ENCODE data around the gene CDH13. TPM values are rescaled to one million over a fixed set of nuclear protein-coding genes. Genes with fewer than 3 reads are reported as not detected.

The CDH13 gene
- total RNA-seq, 1 donor from 2014 or later, result not detected

DNA sequence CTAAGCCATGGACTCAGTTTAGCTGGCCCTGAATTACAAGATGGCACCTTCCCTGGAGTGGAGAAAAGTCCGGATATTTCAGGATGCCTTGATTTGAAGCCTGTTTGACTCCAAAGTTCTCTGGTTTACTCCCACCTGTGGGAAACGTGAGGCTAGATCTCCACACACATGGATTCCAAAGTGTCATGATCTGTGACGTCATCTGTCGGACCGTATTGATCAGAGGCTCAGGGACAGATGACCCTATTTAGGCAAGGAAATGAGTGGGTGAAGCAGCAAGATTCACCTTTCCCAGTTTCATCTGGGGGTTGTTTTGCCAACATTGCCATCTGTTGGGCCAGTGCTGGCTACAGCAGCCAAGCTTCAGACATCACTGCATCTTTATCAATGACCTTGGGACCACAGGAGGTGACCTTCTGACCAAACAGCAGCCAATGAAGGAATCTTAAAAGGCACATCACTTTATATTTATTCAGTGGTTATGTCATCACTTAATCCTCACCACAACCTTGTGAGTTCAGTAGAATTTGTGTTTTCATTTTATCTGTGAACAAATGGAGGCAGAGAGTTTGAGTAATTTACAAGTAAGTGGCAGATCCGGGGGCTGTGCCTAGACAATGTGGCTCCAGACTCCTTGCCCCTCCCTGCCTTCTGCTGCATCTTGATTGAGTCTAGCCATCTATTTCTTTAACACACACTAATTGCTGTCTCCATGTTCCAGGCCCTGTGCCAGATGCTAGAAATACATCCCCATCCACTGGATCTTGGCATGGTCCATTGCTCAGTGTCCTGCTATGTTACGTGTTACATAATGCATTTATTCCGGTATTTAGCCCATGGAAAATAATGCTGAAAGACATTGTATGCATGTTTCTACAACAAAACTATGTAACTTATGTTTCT is 1.5 kb upstream of the CDH13 start:
- H3K27me3 Mint-ChIP-seq, result peaks cover 40% of the 10 kb centered on the region
- DNase-seq, result no peak
- no peaks in the 10 kb centered on the region for H3K4me1 Mint-ChIP-seq
- intact Hi-C loops (cut with micrococcal nuclease), result no loop called here
- TF ChIP-seq, protein P1, sequence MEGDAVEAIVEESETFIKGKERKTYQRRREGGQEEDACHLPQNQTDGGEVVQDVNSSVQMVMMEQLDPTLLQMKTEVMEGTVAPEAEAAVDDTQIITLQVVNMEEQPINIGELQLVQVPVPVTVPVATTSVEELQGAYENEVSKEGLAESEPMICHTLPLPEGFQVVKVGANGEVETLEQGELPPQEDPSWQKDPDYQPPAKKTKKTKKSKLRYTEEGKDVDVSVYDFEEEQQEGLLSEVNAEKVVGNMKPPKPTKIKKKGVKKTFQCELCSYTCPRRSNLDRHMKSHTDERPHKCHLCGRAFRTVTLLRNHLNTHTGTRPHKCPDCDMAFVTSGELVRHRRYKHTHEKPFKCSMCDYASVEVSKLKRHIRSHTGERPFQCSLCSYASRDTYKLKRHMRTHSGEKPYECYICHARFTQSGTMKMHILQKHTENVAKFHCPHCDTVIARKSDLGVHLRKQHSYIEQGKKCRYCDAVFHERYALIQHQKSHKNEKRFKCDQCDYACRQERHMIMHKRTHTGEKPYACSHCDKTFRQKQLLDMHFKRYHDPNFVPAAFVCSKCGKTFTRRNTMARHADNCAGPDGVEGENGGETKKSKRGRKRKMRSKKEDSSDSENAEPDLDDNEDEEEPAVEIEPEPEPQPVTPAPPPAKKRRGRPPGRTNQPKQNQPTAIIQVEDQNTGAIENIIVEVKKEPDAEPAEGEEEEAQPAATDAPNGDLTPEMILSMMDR (IDR thresholded peaks at IDR 0.05), result no peak
- no peak for ATAC-seq (ENCODE audit: low read depth)
- no peaks in the 10 kb centered on the region for H3K9me3 Mint-ChIP-seq
- ChIA-PET CTCF (no interaction called here), POLR2A (no interaction called here)
- no peak overlapping the region for H3K4me3 Mint-ChIP-seq
- H3K36me3 Mint-ChIP-seq (ENCODE audit: low read depth), result no peaks in the 10 kb centered on the region
- H3K27ac Mint-ChIP-seq, result no peak overlapping the region

DNA sequence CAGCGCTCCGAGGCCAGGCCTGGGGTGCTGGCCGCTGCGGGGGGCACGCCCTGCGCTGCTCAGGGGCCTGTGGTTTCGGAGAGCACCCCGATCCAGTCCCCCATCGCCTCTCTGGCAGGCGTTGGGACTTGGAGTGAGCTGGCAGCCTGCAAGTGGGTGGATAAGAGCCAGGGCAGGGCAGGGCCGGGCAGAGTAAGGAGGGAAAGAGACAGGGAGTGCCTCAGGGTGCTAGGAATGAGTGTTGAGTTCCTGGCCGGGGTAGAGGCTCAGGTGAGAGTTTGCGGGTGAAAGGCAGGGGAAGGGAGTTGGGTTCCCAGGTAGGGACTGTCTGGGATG is 1.3 kb downstream of the CDH13 start:
- no peak for ATAC-seq (ENCODE audit: low read depth)
- CTCF ChIA-PET, result no interaction called here
- no peaks in the 10 kb centered on the region for H3K4me1 Mint-ChIP-seq
- H3K27me3 Mint-ChIP-seq, result peaks cover 42% of the 10 kb centered on the region
- POLR2A ChIA-PET, result no interaction called here
- no peaks in the 10 kb centered on the region for H3K9me3 Mint-ChIP-seq
- intact Hi-C loops (cut with micrococcal nuclease), result no loop called here
- H3K27ac Mint-ChIP-seq, result no peak overlapping the region
- DNase-seq, result no peak
- no peaks in the 10 kb centered on the region for H3K36me3 Mint-ChIP-seq (ENCODE audit: low read depth)
- no peak overlapping the region for H3K4me3 Mint-ChIP-seq
- TF ChIP-seq, protein P1 (IDR thresholded peaks at IDR 0.05), result no peak

DNA sequence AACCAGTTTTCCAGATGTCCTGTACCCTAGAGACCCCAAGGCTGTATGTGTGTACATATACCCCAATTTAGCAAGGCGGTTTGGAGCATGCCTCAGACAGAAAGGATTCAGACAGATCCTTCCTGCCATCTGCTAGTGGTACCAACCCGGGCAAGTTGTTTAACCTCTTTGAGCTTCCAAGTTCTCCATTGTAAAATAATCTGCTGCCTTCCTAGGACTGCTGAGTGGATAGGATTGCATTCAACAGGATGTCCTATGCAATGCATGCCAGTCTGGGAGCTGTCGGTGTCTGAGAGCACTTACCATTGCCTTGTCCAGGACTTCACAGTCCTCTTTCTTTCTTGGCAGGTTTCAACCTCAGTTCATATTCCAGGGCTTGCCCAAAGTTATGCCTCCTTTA is 1.9 kb downstream of the CDH13 start:
- no peak for ATAC-seq (ENCODE audit: low read depth)
- intact Hi-C loops (cut with micrococcal nuclease), result no loop called here

DNA sequence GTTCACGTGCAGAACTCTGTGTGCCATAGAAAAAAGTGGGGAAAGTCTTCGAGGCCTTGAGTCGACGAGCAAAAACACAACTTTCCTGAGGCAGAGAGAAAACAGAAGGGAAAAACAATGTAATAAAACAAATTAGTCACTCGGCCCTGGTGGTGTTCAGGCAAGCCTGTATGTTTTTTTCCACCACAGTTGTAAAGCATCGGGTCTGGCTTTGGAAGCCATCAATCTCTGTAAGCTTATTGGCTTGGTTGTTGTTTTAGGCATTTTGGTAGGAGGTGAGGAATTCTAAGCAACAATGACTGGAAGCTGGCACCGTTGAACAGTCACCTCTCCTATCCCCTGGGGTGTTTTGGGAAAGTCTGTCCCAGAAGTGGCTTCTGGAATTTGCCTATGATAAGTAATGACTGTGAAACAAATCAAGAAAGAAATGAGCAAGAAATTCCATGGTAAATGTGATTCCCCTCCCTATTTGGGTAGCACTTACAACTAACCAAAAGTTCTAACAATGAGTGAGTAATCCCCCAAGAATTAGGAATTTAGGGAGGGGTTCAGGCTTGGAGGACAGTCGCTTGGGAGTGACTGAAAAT is 2.8 kb downstream of the CDH13 start:
- H3K27ac Mint-ChIP-seq, result no peak overlapping the region
- ATAC-seq (ENCODE audit: low read depth) (no peak), DNase-seq (no peak)
- intact Hi-C loops (cut with micrococcal nuclease), result loop anchor here (5.0 kb wide), 1 partner anchor 588 kb away; no protein-coding TSS in a partner anchor
- peaks cover 42% of the 10 kb centered on the region for H3K27me3 Mint-ChIP-seq
- H3K36me3 Mint-ChIP-seq (ENCODE audit: low read depth), result no peaks in the 10 kb centered on the region
- no peaks in the 10 kb centered on the region for H3K9me3 Mint-ChIP-seq
- H3K4me1 Mint-ChIP-seq, result no peaks in the 10 kb centered on the region
- no peak overlapping the region for H3K4me3 Mint-ChIP-seq
- TF ChIP-seq, protein P1 (IDR thresholded peaks at IDR 0.05), result no peak
- ChIA-PET POLR2A (no interaction called here), CTCF (no interaction called here)

More for the DNA sequence above, 1.9 kb downstream of the CDH13 start:
- Mint-ChIP-seq H3K4me3 (no peak overlapping the region), H3K9me3 (no peaks in the 10 kb centered on the region), H3K4me1 (no peaks in the 10 kb centered on the region), H3K27me3 (peaks cover 42% of the 10 kb centered on the region), H3K27ac (no peak overlapping the region), H3K36me3 (ENCODE audit: low read depth) (no peaks in the 10 kb centered on the region)
- CTCF ChIA-PET, result no interaction called here
- no peak for DNase-seq
- POLR2A ChIA-PET, result no interaction called here
- TF ChIP-seq, protein P1 (IDR thresholded peaks at IDR 0.05), result no peak

DNA sequence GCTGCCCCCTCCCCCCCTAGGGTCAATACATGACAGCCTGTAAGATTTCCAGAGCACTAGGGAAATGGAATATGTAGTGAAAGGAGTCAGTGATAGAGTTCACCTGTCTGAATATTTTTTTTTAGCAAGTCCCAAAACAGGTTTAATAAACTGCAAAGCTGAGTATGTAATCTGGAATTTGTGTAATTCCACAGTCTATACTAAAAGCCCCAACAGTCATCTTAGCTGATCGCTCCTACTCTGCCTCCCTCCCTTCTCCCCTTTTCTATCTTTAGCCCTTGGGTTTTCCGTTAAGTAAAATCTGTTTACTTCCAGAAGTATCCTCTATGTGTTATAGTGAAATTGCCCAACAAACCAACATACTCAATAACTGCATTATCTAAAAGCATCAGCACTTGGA is 3.5 kb downstream of the CDH13 start:
- TF ChIP-seq, protein P1 (IDR thresholded peaks at IDR 0.05), result no peak
- ChIA-PET POLR2A (no interaction called here), CTCF (interaction anchor here (0.8 to 1.0 kb wide), 2 partner anchors 43 to 817 kb away, joined by 3 read pairs; no protein-coding TSS in a partner anchor)
- H3K4me3 Mint-ChIP-seq, result no peak overlapping the region
- intact Hi-C loops (cut with micrococcal nuclease), result loop anchor here (5.0 kb wide), 1 partner anchor 587 kb away; no protein-coding TSS in a partner anchor
- peaks cover 39% of the 10 kb centered on the region for H3K27me3 Mint-ChIP-seq
- no peaks in the 10 kb centered on the region for H3K9me3 Mint-ChIP-seq
- H3K36me3 Mint-ChIP-seq (ENCODE audit: low read depth), result no peaks in the 10 kb centered on the region
- ATAC-seq (ENCODE audit: low read depth) (no peak), DNase-seq (no peak)
- H3K4me1 Mint-ChIP-seq, result no peaks in the 10 kb centered on the region
- no peak overlapping the region for H3K27ac Mint-ChIP-seq

Data from activated B cell treated with CpG ODN at 0.5 μM for 24 hours (primary cell).